ENCODE data around the gene ABCB8. TPM values are rescaled to one million over a fixed set of nuclear protein-coding genes. Genes with fewer than 3 reads are reported as not detected.

Gene ABCB8
- total and polyA plus RNA-seq, 9 of the 15 experiments (the other 6 are each of a cell fraction or from before 2014, with no cell fraction given) = 7.6 to 106 (median 36.3) TPM

GRCh38 chr7:150994838-150995510, 33.3 kb upstream of the ABCB8 start (continued):
- TF ChIP-seq GTF2E2 (tag; IDR thresholded peaks at IDR 0.05) (0 out of 2 replicates have a peak, but pooled peaks have one; percentile 23), NRF1 (conservative IDR thresholded peaks at IDR 0.05 in 1 of 2, IDR thresholded peaks at IDR 0.05 in 1 of 2) (no peak), ZBTB11 (CRISPR knock-in tag; IDR thresholded peaks at IDR 0.05) (no peak), CXXC5 (CRISPR knock-in tag; IDR thresholded peaks at IDR 0.05) (no peak), RBM25 (IDR thresholded peaks at IDR 0.05; ENCODE audit: low read depth, low read length, severe bottlenecking) (no peak), NCOA6 (IDR thresholded peaks at IDR 0.05) (no peak), KDM4B (IDR thresholded peaks at IDR 0.05; ENCODE audit: borderline replicate concordance in 2 of 2, low read depth in 1 of 2) (peak in 1 of 2 experiments; percentile 6; a peak in 1 of 4 replicates), HCFC1 (IDR thresholded peaks at IDR 0.05; ENCODE audit: low read depth, low read length) (no peak), MLX (CRISPR knock-in tag; conservative IDR thresholded peaks at IDR 0.05) (no peak), ZNF263 (CRISPR knock-in tag; IDR thresholded peaks at IDR 0.05; ENCODE audit: borderline replicate concordance) (peak; percentile 69), ZFX (CRISPR knock-in tag; IDR thresholded peaks at IDR 0.05) (no peak), L3MBTL2 (IDR thresholded peaks at IDR 0.05) (no peak; the same call in 1 of the 2 replicates), MIER1 (IDR thresholded peaks at IDR 0.05; ENCODE audit: low read depth) (no peak), SLC30A9 (CRISPR knock-in tag; IDR thresholded peaks at IDR 0.05) (no peak), FOSL1 (tag; conservative IDR thresholded peaks at IDR 0.05) (0 out of 2 replicates have a peak, but pooled peaks have one; percentile 7), FUS (optimal IDR thresholded peaks at IDR 0.05; ENCODE audit: low read depth, low read length) (no peak), PML (IDR thresholded peaks at IDR 0.05; ENCODE audit: low read length) (no peak; the same call in 1 of the 2 replicates), CTBP1 (IDR thresholded peaks at IDR 0.05; ENCODE audit: borderline replicate concordance) (no peak; the same call in 1 of the 2 replicates), SIN3A (IDR thresholded peaks at IDR 0.05; ENCODE audit: borderline replicate concordance in 2 of 2, control insufficient read depth in 1 of 2, low read depth in 2 of 2, low read length in 2 of 2) (no peak), PATZ1 (CRISPR knock-in tag; IDR thresholded peaks at IDR 0.05; ENCODE audit: borderline replicate concordance) (no peak), KLF16 (IDR thresholded peaks at IDR 0.05) (no peak), ZNF830 (CRISPR knock-in tag; IDR thresholded peaks at IDR 0.05) (no peak)

All from K562 (cell line).